Mucosa of descending colon (tissue), 3 donors: Measurements from ENCODE around the gene GPR15LG. TPM values are rescaled to one million over a fixed set of nuclear protein-coding genes. Genes with fewer than 3 reads are reported as not detected.

Source experiments
- ATAC-seq: fragments of 200-7000 bp; cut with Tn5 transposase; one replicate; pipeline ENCODE4 v1.9.1; 2020; ENCODE audit warnings: mild to moderate bottlenecking, moderate library complexity
- DNase-seq, 3 donors: peaks; one replicate each; pipeline ENCODE4 v3.0.0-alpha.2; 2020
- H3K36me3 ChIP-seq: fragments of 200-600 bp; one replicate; pipeline ENCODE4 v1.8.0; 2021; ENCODE audit warnings: low read depth, mild to moderate bottlenecking
- H3K4me1 ChIP-seq: fragments of 200-600 bp; one replicate; pipeline ENCODE4 v1.8.0; 2021; ENCODE audit warnings: low read depth, mild to moderate bottlenecking
- H3K4me3 ChIP-seq: fragments of 200-600 bp; one replicate; pipeline ENCODE4 v1.8.0; 2021; ENCODE audit warnings: mild to moderate bottlenecking
- H3K9me3 ChIP-seq: fragments of 200-600 bp; one replicate; pipeline ENCODE4 v1.8.0; 2021; ENCODE audit warnings: mild to moderate bottlenecking
- intact Hi-C, 2 donors: fragments of 100-400 bp; cut with DNase I in 1 of 2; cut with micrococcal nuclease in 1 of 2; formaldehyde crosslinking; loops; one replicate each; pipeline versions ENCODE4 v1.11.0 to v1.11.1; 2022; cut with DNase I, micrococcal nuclease
- total RNA-seq, 3 donors: library from RNA; stranded (reverse); fragmentation: NEBNext Ultra II Directional in 2 of 3; extraction: Animal tissue kit (Norgen Biotek cat#: 25700) in 2 of 3; gene quantifications; one replicate each; pipeline versions ENCODE4 v1.2.1 to v1.2.4, GENCODE V29; 2021 to 2023
- TF ChIP-seq, protein P1 (sequence below): fragments of 200-600 bp; IDR thresholded peaks from one replicate; pipeline ENCODE4 v1.8.0; 2022; ENCODE audit warnings: antibody characterized with exemption, mild to moderate bottlenecking
- donor health status: DM: no; HTN: no; CAD: no; lungs with moderate emphysema.
- donor health status: DM: no; HTN: no; CAD: no.
- donor health status: DM: no; HTN: yes; CAD: no.

Gene GPR15LG
- total RNA-seq, 3 donors from 2014 or later: 231 to 725 (median 467) TPM

DNA sequence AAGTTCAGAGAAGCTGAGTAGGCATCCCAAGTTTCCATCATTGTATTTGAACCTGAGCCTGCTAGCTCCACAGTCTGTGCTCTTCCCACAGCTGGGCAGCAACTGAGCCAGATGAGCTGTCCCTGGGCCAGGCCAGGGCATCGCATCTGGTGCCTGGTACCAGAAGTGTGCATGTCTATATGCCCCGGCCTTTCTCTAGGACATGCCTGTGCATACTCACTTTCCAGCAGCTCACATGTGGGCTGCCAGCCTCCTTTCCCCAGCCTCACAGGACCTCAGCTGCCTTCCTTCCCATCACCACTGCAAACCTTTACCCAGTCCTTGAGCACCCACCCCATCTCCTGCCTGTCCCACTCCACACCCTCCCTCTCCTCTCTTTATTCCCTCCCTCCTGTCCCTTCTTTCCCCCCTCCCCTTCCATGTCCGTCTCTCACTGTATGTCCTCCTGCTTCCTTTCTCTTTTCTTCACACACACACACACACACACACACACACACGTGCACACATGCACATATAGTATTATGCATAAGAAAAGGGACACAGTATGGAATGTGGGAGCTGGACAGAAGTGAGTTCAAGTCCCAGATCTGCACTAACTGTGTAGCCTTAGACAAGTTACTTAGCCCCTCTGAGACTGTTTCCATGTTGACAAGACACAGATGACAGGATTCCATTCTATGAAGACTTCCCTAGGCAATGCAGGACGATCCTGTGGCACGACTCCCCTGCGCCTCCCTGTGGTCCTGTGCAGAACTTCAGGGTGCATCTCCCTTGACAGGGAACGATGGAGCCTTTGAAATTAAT is 31.6 kb downstream of the GPR15LG start:
- H3K9me3 ChIP-seq: no peaks in the 10 kb centered on the region
- H3K4me1 ChIP-seq: peaks cover 14% of the 10 kb centered on the region
- intact Hi-C loops: loop anchor here (10.0 kb wide), 2 partner anchors 50 to 60 kb away; no protein-coding TSS in a partner anchor
- DNase-seq (peak; percentile 73 to 88 (median 86)), ATAC-seq (peak; percentile 70)
- H3K4me3 ChIP-seq: no peak overlapping the region
- H3K36me3 ChIP-seq: no peaks in the 10 kb centered on the region
- TF ChIP-seq, protein P1, sequence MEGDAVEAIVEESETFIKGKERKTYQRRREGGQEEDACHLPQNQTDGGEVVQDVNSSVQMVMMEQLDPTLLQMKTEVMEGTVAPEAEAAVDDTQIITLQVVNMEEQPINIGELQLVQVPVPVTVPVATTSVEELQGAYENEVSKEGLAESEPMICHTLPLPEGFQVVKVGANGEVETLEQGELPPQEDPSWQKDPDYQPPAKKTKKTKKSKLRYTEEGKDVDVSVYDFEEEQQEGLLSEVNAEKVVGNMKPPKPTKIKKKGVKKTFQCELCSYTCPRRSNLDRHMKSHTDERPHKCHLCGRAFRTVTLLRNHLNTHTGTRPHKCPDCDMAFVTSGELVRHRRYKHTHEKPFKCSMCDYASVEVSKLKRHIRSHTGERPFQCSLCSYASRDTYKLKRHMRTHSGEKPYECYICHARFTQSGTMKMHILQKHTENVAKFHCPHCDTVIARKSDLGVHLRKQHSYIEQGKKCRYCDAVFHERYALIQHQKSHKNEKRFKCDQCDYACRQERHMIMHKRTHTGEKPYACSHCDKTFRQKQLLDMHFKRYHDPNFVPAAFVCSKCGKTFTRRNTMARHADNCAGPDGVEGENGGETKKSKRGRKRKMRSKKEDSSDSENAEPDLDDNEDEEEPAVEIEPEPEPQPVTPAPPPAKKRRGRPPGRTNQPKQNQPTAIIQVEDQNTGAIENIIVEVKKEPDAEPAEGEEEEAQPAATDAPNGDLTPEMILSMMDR: peak; percentile 62

DNA sequence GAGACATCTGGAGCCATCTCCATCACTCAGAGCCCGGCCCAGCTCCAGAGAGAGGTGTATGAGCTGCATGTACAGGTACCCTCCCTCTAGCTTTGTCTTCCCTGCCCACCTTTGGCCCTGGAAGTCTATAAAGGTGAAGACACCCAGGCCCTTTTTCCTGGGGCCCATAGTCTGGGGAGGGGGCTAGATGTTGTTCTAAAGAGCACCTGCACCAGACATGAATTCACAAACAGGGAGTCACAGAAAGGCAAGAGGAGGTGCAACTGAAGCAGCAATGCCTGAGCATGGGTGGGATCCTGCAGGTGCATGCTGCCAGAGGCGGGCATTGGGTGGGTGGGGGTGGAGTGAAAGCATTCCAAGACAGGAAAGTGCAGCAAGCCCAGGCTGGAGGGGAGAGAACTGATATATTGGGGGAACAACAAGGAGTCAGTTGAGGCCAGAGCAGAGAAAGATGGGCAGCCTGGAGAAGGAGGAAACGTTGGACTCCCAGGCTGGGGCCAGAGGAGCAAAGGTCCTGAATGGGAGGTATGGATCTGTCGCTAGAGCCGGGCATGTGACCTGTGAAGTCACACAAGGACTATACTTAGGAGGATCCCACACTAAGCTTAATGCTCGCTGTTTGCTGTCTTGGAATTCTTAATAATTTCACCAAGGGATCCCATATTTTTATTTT is 32.4 kb downstream of the GPR15LG start:
- peak; percentile 18 for ATAC-seq

DNA sequence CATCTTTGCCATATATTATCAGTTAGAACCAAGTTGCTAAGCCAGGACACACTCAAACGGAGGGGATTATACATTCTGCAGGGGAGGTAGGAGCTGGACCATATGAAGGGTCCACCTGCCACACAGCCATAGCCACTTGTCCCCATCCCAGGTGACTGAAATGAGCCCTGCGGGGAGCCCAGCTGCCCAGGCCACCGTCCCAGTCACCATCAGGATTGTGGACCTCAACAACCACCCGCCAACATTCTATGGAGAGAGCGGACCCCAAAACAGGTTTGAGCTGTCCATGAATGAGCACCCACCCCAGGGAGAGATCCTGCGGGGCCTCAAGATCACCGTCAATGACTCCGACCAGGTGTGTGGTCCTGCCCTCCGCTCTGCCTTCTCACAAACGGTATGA is 34.4 kb downstream of the GPR15LG start:
- ATAC-seq (no peak), DNase-seq (no peak)
- no peaks in the 10 kb centered on the region for H3K4me1 ChIP-seq
- TF ChIP-seq, protein P1: no peak
- no peaks in the 10 kb centered on the region for H3K9me3 ChIP-seq
- H3K4me3 ChIP-seq: no peak overlapping the region
- intact Hi-C loops: loop anchor here (10.0 kb wide), 2 partner anchors 53 to 63 kb away; no protein-coding TSS in a partner anchor
- H3K36me3 ChIP-seq: no peaks in the 10 kb centered on the region

More for the DNA sequence above, 32.4 kb downstream of the GPR15LG start:
- H3K4me3 ChIP-seq: no peak overlapping the region
- DNase-seq: no peak
- H3K9me3 ChIP-seq: no peaks in the 10 kb centered on the region
- TF ChIP-seq, protein P1: no peak
- H3K36me3 ChIP-seq: no peaks in the 10 kb centered on the region
- intact Hi-C loops: loop anchor here (10.0 kb wide), 2 partner anchors 51 to 61 kb away; no protein-coding TSS in a partner anchor
- H3K4me1 ChIP-seq: peaks cover 11% of the 10 kb centered on the region

DNA sequence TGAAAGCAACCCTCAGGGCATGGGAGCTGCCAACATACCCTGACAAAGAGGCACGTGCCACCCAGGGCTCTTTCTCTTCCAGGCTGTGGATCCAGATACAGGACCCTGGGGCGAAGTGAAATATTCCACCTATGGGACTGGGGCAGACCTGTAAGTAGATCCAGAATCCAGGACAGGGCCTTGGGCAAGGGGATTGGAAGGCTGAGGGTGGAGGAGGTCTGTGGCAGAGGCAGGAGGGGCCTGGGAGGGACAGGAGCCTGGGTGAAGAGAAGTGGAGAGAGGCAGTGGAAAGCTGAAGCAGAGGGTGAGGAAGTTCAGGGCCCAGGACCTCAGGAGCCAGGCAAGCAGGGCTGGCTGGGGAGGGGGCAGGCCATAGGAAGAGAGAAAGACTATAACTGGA is 38.0 kb downstream of the GPR15LG start:
- no peaks in the 10 kb centered on the region for H3K9me3 ChIP-seq
- no peaks in the 10 kb centered on the region for H3K4me1 ChIP-seq
- H3K36me3 ChIP-seq: no peaks in the 10 kb centered on the region
- intact Hi-C loops: no loop called here
- H3K4me3 ChIP-seq: no peak overlapping the region
- TF ChIP-seq, protein P1: no peak
- ATAC-seq: no peak
- no peak for DNase-seq

DNA sequence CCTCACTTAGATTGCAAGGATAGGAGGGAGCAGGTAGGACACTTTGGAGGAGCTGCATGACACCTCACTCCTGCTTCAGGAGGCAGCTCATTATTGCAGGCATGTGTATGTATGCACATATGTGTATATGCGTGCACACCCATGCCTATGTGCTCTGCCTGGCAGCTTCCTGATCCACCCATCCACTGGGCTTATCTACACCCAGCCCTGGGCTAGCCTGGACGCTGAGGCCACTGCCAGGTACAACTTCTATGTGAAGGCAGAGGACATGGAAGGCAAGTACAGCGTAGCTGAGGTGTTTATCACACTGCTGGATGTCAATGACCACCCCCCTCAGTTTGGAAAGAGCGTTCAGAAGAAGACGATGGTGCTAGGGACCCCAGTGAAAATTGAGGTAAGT is 38.4 kb downstream of the GPR15LG start:
- peak; percentile 43 for ATAC-seq
- intact Hi-C loops: no loop called here

More for the DNA sequence above, 38.4 kb downstream of the GPR15LG start:
- Histone ChIP-seq H3K9me3 (no peaks in the 10 kb centered on the region), H3K36me3 (no peaks in the 10 kb centered on the region), H3K4me1 (no peaks in the 10 kb centered on the region), H3K4me3 (no peak overlapping the region)
- no peak for DNase-seq
- TF ChIP-seq, protein P1: no peak
